HG03354 (cell line): Measurements from ENCODE around the gene PPP1R3D.
"Not testable (repeated sequence)": the region's sequence is repeated elsewhere in the genome, so short reads cannot be mapped to it uniquely, and the experiment has no call there.

Source experiments
- ATAC-seq: cut with Tn5 transposase; IDR thresholded peaks from one replicate; pipeline ENCODE4 v1.9.1; 2021; ENCODE audit warnings: mild to moderate bottlenecking; ENCODE audit not compliant: unreplicated experiment, poor library complexity, severe bottlenecking

The PPP1R3D gene

GRCh38 chr20:59931511-59932312 lies 8.4 kb downstream of the PPP1R3D start:
- no peak for ATAC-seq

- ATAC-seq, result no peak
These were observed 14.2 kb downstream of the PPP1R3D start for GRCh38 chr20:59925899-59926298.

GRCh38 chr20:59925359-59925758 lies 14.7 kb downstream of the PPP1R3D start:
- ATAC-seq, result no peak

GRCh38 chr20:59923514-59923913 lies 16.6 kb downstream of the PPP1R3D start:
- no peak for ATAC-seq

GRCh38 chr20:59920944-59921343 lies 19.2 kb downstream of the PPP1R3D start:
- no peak for ATAC-seq

GRCh38 chr20:59912609-59913008 lies 27.5 kb downstream of the PPP1R3D start:
- ATAC-seq, result no peak

GRCh38 chr20:59911041-59911440 lies 29.1 kb downstream of the PPP1R3D start:
- ATAC-seq, result no peak

- ATAC-seq, result no peak
These were observed 31.2 kb downstream of the PPP1R3D start for GRCh38 chr20:59908855-59909254.

- ATAC-seq, result no peak
These were observed 36.5 kb downstream of the PPP1R3D start for GRCh38 chr20:59903621-59904020.

GRCh38 chr20:59902470-59902869 lies 37.6 kb downstream of the PPP1R3D start:
- no peak for ATAC-seq

GRCh38 chr20:59895908-59896307 lies 44.2 kb downstream of the PPP1R3D start:
- no peak for ATAC-seq

- ATAC-seq, result no peak
These were observed 48.5 kb downstream of the PPP1R3D start for GRCh38 chr20:59891581-59891980.

- ATAC-seq, result not testable (repeated sequence)
These were observed 50.1 kb downstream of the PPP1R3D start for GRCh38 chr20:59890035-59890434.

- ATAC-seq, result no peak
These were observed 52.1 kb downstream of the PPP1R3D start for GRCh38 chr20:59888050-59888449.
